CD14-positive monocyte (primary cell): ENCODE results near the gene RNF217. TPM values are rescaled to one million over a fixed set of nuclear protein-coding genes. Genes with fewer than 3 reads are reported as not detected.

Experiments used
- DNase-seq, 3 donors: peaks; one replicate each; pipeline ENCODE4 v3.0.0-alpha.2; 2011 to 2022
- H2AFZ ChIP-seq: 2 replicates; pipeline ENCODE4 v1.6.0; 2012; ENCODE audit warnings: mild to moderate bottlenecking, low read depth, low read length, inconsistent platforms; ENCODE audit not compliant: insufficient read depth, poor library complexity, severe bottlenecking
- H3K27ac ChIP-seq, 2 donors: 1 replicate in 1 of 2; 2 replicates in 1 of 2; pipeline ENCODE4 v1.5.1; 2012 to 2013; ENCODE audit warnings: low read length in 2 of 2, control low read depth in 1 of 2, inconsistent platforms in 1 of 2, low read depth in 1 of 2, mild to moderate bottlenecking in 1 of 2
- H3K27me3 ChIP-seq, 2 donors: one replicate each; pipeline versions ENCODE4 v1.6.0 to v1.6.1; 2011 to 2013; ENCODE audit warnings: low read length in 2 of 2; ENCODE audit not compliant: control insufficient read depth in 2 of 2, insufficient read depth in 2 of 2
- H3K36me3 ChIP-seq, 2 donors: replicated peaks in 1 of 2; 1 replicate in 1 of 2; 2 replicates in 1 of 2; pipeline versions ENCODE4 v1.5.1 to v1.6.1; 2012 to 2013; ENCODE audit warnings: low read length in 2 of 2, control low read depth in 1 of 2, inconsistent platforms in 1 of 2, mild to moderate bottlenecking in 1 of 2; ENCODE audit not compliant: insufficient read depth in 2 of 2, control insufficient read depth in 1 of 2
- H3K4me1 ChIP-seq, 2 donors: 1 replicate in 1 of 2; 2 replicates in 1 of 2; pipeline versions ENCODE4 v1.5.1 to v1.6.1; 2012 to 2013; ENCODE audit warnings: low read length in 2 of 2, control low read depth in 1 of 2, inconsistent platforms in 1 of 2, mild to moderate bottlenecking in 1 of 2, moderate library complexity in 1 of 2; ENCODE audit not compliant: insufficient read depth in 2 of 2, control insufficient read depth in 1 of 2
- H3K4me2 ChIP-seq: replicated peaks from 2 replicates; pipeline ENCODE3; 2012; ENCODE audit warnings: low read length, moderate library complexity, mild to moderate bottlenecking; ENCODE audit not compliant: poor library complexity, severe bottlenecking; ENCODE audit errors: extremely low read depth
- H3K4me3 ChIP-seq, 3 experiments: fragments of 200-600 bp in 1 of 3; sonication (generic) in 1 of 3; replicated peaks in 1 of 3; 1 replicate in 2 of 3; 2 replicates in 1 of 3; pipeline ENCODE4 v1.5.1; 2011 to 2013; ENCODE audit warnings: low read length in 3 of 3, mild to moderate bottlenecking in 3 of 3, control low read depth in 2 of 3, low read depth in 2 of 3, inconsistent platforms in 1 of 3, moderate library complexity in 1 of 3
- H3K79me2 ChIP-seq: 2 replicates; pipeline ENCODE4 v1.6.0; 2012; ENCODE audit warnings: mild to moderate bottlenecking, control low read depth, inconsistent platforms, low read length, moderate library complexity; ENCODE audit not compliant: insufficient read depth
- H3K9ac ChIP-seq: 2 replicates; pipeline ENCODE4 v1.6.0; 2017; ENCODE audit warnings: low read length, mild to moderate bottlenecking; ENCODE audit not compliant: insufficient read depth, poor library complexity, severe bottlenecking
- H3K9me3 ChIP-seq, 2 donors: replicated peaks in 1 of 2; 1 replicate in 1 of 2; 2 replicates in 1 of 2; pipeline versions ENCODE4 v1.5.1 to v1.6.1; 2012 to 2013; ENCODE audit warnings: low read length in 2 of 2, control low read depth in 1 of 2; ENCODE audit not compliant: control insufficient read depth in 1 of 2, insufficient read depth in 1 of 2
- H4K20me1 ChIP-seq: 2 replicates; pipeline ENCODE4 v1.6.0; 2012; ENCODE audit warnings: mild to moderate bottlenecking, low read length, control low read depth, moderate library complexity; ENCODE audit not compliant: insufficient read depth
- H3K27ac Mint-ChIP-seq, 7 donors: one replicate each; pipeline ENCODE4 v1.8.0; 2020; ENCODE audit warnings: mild to moderate bottlenecking in 7 of 7, mixed read lengths in 7 of 7, moderate library complexity in 6 of 7, inconsistent platforms in 2 of 7
- H3K27me3 Mint-ChIP-seq, 3 donors: one replicate each; pipeline ENCODE4 v1.8.0; 2021 to 2022; ENCODE audit warnings: low read depth in 3 of 3, mild to moderate bottlenecking in 3 of 3, mixed read lengths in 3 of 3, moderate library complexity in 3 of 3, inconsistent platforms in 1 of 3
- H3K36me3 Mint-ChIP-seq, 2 donors: one replicate each; pipeline ENCODE4 v1.8.0; 2020; ENCODE audit warnings: mixed read lengths in 2 of 2, inconsistent platforms in 1 of 2, mild to moderate bottlenecking in 1 of 2
- H3K4me1 Mint-ChIP-seq: one replicate; pipeline ENCODE4 v1.8.0; 2020; ENCODE audit warnings: mild to moderate bottlenecking, mixed read lengths
- H3K4me3 Mint-ChIP-seq, 2 donors: one replicate each; pipeline ENCODE4 v1.8.0; 2020; ENCODE audit warnings: mild to moderate bottlenecking in 2 of 2, mixed read lengths in 2 of 2, moderate library complexity in 1 of 2
- H3K9me3 Mint-ChIP-seq, 7 donors: one replicate each; pipeline ENCODE4 v1.8.0; 2020 to 2022; ENCODE audit warnings: mixed read lengths in 7 of 7, mild to moderate bottlenecking in 6 of 7, moderate library complexity in 6 of 7, inconsistent platforms in 2 of 7
- CTCF ChIP-seq: fragments of 200-600 bp; IDR thresholded peaks from one replicate; pipeline ENCODE4 v1.8.0; 2022; ENCODE audit warnings: antibody characterized with exemption, mild to moderate bottlenecking
- WGBS: methylation state at CpG from one replicate; pipeline ENCODE4 v1.1.5; 2013; ENCODE audit warnings: missing lambda C conversion rate; ENCODE audit not compliant: insufficient coverage; 5-methylcytosine and 5-hydroxymethylcytosine counted together
- intact Hi-C, 2 donors: fragments of 100-400 bp; cut with micrococcal nuclease; formaldehyde crosslinking; loops; one replicate each; pipeline versions ENCODE4 v1.15.0 to v1.15.1; 2023
- polyA plus RNA-seq, 3 donors: library from polyadenylated mRNA; depleted of rRNA in 1 of 3; unstranded in 2 of 3; stranded (reverse) in 1 of 3; fragments of 300-500 nt in 2 of 3; fragments of >200 nt in 1 of 3; fragmentation: Illumina TruSeq in 2 of 3; gene quantifications; 1 replicate in 2 of 3; 2 replicates in 1 of 3; pipeline ENCODE4 v1.2.3, GENCODE V29; 2012 to 2021

The RNF217 gene
- polyA plus RNA-seq, 3 donors: 2.2 to 11.6 (median 3.3) TPM

- H4K20me1 ChIP-seq: no peaks in the 10 kb centered on the region
- no peak overlapping the region for H2AFZ ChIP-seq
- H3K9ac ChIP-seq: no peak overlapping the region
- Mint-ChIP-seq H3K27ac (peak overlapping the region in 1 of 7 donors; percentile 41), H3K36me3 (no peaks in the 10 kb centered on the region), H3K4me3 (no peak overlapping the region), H3K4me1 (peaks cover 8% of the 10 kb centered on the region), H3K27me3 (peaks cover 0 to 1% (median 0%) of the 10 kb centered on the region in 3 donors), H3K9me3 (no peaks in the 10 kb centered on the region)
- no peaks in the 10 kb centered on the region for H3K9me3 ChIP-seq
- H3K4me2 ChIP-seq: no peak overlapping the region
- H3K36me3 ChIP-seq: no peaks in the 10 kb centered on the region
- no peak for DNase-seq
- no peaks in the 10 kb centered on the region for H3K4me1 ChIP-seq
- no peaks in the 10 kb centered on the region for H3K27me3 ChIP-seq
- no peak overlapping the region for H3K27ac ChIP-seq
- no peaks in the 10 kb centered on the region for H3K79me2 ChIP-seq
- TF ChIP-seq CTCF: no peak
- no peak overlapping the region for H3K4me3 ChIP-seq
- intact Hi-C loops: no loop called here
- WGBS: no CpG with 5 or more reads among the region's 3 CpGs
These were observed 157.9 kb downstream of the RNF217 start for GRCh38 chr6:125120054-125120590.

- H3K36me3 Mint-ChIP-seq: no peaks in the 10 kb centered on the region
- no peak overlapping the region for H3K9ac ChIP-seq
- H3K27ac Mint-ChIP-seq: no peak overlapping the region
- no peak overlapping the region for H3K27ac ChIP-seq
- peaks cover 8% of the 10 kb centered on the region for H3K4me1 Mint-ChIP-seq
- no peaks in the 10 kb centered on the region for H3K27me3 ChIP-seq
- H3K9me3 Mint-ChIP-seq: peaks cover 0 to 9% (median 3%) of the 10 kb centered on the region in 7 donors
- no peak overlapping the region for H3K4me3 Mint-ChIP-seq
- WGBS: no CpG with 5 or more reads among the region's 1 CpG
- no peaks in the 10 kb centered on the region for H3K4me1 ChIP-seq
- DNase-seq: no peak
- no peak overlapping the region for H3K4me3 ChIP-seq
- H3K27me3 Mint-ChIP-seq: no peaks in the 10 kb centered on the region
- H3K36me3 ChIP-seq: no peaks in the 10 kb centered on the region
- intact Hi-C loops: no loop called here
- H3K79me2 ChIP-seq: no peaks in the 10 kb centered on the region
- peaks cover 0 to 4% of the 10 kb centered on the region in 2 donors for H3K9me3 ChIP-seq
- no peak overlapping the region for H3K4me2 ChIP-seq
- no peak for TF ChIP-seq CTCF
- H4K20me1 ChIP-seq: no peaks in the 10 kb centered on the region
- no peak overlapping the region for H2AFZ ChIP-seq
These were observed 159.7 kb downstream of the RNF217 start for GRCh38 chr6:125121894-125122293.
